ENCODE results near the gene TAS2R16. TPM values are rescaled to one million over a fixed set of nuclear protein-coding genes. Genes with fewer than 3 reads are reported as not detected.

The TAS2R16 gene, protein sequence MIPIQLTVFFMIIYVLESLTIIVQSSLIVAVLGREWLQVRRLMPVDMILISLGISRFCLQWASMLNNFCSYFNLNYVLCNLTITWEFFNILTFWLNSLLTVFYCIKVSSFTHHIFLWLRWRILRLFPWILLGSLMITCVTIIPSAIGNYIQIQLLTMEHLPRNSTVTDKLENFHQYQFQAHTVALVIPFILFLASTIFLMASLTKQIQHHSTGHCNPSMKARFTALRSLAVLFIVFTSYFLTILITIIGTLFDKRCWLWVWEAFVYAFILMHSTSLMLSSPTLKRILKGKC
- not detected in 2 replicates for total RNA-seq

DNA sequence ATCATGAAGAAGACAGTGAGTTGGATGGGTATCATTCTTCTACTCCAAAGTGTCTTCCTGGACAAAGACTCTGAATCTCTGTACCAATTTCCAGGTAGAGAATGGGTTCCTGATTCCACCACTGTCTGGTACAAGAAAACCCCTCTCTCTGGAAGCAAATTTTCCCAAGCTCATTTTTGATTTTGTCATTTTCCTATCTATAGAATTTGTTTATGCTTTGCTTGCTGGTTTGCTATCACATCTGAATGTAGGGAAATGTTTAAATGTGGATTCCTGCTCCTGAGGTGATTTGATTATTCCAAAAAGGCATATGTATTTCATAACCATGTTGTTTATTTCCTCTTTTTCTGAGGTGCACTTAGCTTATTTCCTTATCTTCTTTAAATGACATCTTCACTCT, at the start of gene TAS2R16:
Gene TAS2R16, minus strand, starts transcription at position 101 of the 400 bp plus-strand sequence. Its CDS starts 66 bp downstream, at position 35.

Other genes starting within 250 kb of the TAS2R16 start
- gene CADPS2, start 109.2 kb downstream of the TAS2R16 start, total RNA-seq = 16.4 and 32.4 TPM in 2 replicates
- gene SLC13A1, start 204.3 kb upstream of the TAS2R16 start, total RNA-seq = not detected in 2 replicates